ENCODE measurements around the gene NUP133.
"Not testable (repeated sequence)": the region's sequence is repeated elsewhere in the genome, so short reads cannot be mapped to it uniquely, and the experiment has no call there.

The NUP133 gene

DNA sequence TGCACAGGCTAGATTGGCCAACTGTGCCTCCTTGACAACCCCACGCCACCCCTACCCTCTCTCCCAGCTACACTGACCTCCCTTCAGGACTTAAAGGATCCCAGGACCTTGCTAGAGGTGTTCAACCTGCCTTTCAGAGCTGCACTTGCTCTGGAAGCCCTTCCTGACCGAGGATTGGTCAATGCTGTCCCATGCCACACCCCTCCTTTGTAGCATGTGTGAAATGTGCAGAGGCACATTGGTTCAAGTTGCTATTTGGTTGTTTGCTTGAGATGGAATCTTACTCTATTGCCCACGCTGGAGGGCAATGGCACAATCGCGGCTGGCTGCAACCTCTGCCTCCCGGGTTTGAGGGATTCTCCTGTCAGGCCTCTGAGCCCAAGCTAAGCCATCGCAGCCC lies 96.1 kb downstream of the NUP133 start:
- DNase-seq (ENCODE audit: low read depth), result no peak

DNA sequence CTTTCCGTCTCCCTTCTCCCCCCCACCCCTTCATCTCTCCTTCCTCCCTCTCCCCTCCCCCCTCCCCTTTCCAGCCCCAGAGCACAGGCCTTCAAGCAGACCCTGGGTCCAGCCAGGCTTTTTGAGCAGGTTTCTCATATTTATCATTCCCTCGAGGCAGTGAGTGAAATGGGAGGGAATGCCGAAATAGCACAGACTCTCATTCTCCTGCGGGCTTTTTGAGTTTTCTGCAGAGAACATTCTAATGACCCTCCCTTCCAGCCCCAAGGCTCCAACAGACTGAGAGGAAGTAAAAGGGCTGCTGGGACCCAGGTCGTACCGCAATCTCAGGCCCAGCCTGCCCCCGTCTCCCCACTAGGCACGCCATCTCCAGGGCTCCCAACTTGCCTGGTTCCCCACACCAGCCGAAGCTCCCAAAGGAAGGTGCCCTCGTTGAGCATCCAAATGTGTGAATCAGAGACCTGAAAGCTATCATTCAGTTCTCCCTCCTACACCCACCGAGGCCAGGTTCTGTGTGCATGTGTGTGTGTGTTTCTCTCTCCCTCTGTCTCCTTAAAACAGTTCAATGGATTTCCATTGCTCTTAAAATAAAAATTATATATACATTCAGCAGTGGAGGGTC lies 96.6 kb downstream of the NUP133 start:
- no peak for DNase-seq (ENCODE audit: low read depth)

DNA sequence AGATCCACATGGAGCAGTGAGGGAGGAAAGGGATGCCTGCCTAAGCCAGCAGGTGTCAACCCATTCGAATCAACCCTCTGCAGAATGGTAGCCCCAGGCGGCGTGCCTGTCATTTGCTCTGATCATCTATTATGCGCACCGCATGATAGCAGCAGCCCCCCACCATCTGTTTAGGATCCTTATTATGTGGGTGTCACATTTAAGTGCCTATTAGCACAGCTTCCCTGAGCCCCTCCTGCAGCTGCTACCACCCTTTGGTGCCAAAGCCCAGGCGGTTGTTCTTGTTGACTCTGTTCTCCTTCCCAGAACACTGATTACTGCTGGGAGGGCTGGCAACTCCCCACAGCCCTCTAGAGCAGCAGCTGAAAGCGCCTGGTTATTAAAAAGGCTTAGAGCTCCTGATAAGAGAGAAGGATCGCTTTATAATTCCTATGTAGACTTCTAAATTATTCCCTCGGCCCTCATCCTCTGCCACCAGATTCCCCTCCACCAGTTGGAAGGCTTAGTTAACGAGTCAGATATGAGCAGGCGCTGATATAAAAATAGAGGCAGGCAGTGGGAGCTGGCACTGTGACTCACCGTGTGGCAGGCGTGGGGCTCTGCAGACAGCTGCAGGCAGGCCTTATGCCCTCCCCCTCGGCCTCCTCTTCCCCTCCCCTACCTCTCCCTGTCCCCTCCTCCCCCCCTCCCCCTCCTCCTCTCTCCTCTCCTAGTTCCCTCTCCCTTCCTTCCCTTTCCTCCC lies 97.3 kb downstream of the NUP133 start:
- peak; percentile 39 for DNase-seq (ENCODE audit: low read depth)

DNA sequence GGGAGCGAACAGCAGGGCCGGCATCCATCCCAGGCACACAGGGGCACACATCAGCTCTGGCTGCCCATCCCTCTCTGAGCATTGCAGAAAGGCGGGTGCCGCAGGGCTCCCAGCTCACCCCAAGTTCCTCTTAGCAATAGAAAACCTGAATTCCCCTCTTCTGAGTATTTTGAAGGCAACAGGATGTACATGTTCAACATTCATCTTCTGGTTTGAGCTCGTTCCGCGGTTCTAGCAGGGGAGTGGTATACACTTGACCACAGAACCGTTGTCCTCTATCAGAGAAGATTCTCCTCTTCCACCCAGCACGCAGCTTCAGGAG lies 97.8 kb downstream of the NUP133 start:
- DNase-seq (ENCODE audit: low read depth), result no peak

DNA sequence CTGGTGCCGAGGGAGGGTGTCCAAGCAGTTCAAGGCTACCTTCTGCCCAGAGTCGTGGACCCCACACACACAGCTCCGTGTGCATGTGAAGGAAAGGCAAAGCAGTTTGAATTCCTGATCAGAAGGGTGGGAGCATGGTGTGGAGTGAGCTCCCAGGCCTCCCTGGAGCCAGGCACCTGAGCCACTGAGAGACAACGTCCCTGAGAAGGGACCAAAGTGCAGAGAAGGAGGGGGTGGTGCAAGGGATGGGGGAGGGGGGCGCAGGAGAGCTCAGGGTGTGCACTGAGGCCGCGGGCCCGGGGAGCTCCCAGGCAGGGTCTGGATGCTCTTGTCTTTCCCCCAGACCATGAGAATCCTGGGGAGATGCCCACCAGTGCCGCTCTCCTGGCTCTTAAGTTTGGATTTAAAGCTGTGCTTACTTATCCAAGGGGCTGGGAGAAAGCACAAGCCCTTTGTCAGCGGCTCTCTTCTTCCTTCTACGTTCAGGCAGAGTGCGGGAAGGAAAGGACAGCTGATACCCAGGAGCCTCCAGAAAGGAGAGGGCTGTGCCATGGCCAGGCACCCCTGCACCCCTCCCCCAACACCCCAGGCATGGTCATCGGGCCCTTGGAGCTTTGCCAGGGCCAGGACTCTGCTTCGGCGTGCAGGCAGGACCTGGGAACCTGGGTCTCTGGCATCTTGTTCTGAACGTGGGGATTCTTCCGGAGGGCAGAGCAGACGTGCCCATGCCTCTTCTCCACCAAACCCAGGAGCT lies 98.3 kb downstream of the NUP133 start:
- DNase-seq (ENCODE audit: low read depth), result no peak

DNA sequence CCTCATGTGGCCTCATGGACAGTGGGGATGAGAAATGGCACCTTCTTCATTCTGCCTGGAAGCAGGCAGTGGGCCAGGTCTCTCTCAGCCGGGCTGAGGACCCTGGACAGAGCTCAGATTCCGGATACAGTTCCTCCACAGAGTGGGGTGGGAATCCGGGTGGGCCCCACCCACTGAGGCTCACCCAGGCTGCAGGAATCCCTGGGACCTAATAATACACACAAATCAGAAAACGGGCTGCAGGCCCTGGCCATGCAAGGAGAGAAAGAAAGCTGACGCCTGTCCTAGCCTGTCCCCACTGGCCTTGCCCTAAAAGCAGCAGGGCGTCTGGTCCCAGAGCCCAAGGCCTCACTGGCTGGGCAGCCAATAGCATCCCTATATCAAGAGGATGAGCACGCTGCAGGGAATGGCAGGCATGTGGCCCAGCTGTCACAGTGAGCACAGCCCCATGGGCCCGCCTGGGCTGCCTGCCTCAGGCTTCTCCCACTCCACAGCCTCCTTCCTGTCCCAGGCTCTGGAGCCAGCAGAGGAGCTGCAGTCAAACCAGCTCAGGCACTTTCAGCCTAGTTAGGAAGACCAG lies 99.6 kb downstream of the NUP133 start:
- DNase-seq (ENCODE audit: low read depth), result no peak

DNA sequence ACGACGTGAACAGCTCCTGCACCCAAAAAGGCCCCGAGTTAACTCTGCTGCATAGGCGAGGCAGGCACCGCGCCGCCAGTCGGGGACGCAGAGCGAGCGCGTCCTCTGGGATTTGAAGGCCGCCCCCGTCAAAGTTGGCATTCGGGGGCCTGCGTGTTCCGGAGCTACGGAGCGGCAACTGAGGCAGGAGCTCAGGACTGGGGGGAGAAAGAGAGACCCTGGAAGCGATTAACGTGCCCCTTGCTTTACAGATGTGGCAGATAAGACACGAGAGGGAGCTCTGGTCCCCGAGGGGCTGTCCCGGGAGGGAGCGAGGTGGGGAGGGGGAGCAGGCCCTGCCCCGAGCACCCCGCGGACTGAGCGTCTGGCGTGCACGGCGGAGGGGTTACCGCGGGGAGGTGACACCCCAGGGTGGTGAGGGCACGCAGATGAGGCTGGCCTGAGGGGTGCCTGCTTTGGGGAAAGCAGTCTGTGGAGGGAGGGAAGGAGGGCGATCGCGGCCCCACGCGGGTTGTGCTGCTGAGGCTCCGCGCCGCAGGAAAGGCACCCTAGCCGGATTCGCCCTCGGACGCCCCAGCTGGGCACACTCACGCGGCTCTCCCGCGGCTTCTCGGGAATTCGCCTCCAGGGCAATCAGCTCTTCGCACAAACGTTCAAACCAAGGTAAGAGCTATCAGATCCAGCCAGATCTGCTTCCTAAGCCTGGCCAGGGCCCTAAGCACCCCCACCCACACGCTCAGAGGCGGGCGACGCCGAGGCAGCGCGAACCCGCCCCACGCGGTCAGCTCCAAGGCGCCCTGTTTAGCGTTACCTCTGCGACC lies 100.7 kb downstream of the NUP133 start:
- DNase-seq (ENCODE audit: low read depth), result no peak

DNA sequence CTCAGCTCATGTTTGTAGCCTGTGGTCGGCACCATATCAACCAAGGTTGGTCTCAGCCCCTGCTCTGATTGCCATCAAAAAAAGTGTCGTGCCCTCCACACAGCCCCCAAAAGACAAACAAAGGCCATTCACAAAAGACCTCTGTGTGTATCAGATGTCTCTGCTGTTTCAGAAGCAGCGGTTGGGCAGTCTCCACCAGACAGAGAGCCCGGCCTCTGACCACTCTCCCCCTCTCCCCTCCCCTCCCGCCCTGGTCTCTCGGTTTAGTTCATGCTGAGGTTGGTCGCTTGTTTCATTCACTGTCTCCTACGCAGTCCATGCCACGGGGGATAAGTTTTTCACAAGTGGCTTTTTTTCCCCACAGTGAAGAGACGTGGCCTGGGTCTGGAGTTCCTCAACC lies 101.3 kb downstream of the NUP133 start:
- DNase-seq (ENCODE audit: low read depth), result no peak

DNA sequence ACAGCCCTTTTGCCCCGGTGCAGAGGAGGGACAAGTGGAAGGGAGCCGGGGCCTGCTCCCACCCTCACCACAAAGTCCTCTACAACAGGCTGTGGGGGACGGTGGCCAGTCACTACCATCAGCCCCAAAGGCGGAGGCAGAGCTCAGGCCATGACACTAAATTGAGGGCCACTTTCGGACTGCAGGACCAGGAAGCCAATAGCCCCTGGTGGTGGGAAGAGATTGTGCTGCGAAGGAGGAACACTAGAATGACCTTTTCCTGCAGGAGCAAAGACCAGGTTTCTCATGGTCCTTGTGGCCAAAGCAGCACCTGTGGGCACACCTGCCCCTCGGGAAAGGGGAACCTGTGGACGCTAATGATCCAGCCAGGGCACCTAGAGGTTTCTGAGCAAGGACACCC lies 104.6 kb downstream of the NUP133 start:
- no peak for DNase-seq (ENCODE audit: low read depth)

DNA sequence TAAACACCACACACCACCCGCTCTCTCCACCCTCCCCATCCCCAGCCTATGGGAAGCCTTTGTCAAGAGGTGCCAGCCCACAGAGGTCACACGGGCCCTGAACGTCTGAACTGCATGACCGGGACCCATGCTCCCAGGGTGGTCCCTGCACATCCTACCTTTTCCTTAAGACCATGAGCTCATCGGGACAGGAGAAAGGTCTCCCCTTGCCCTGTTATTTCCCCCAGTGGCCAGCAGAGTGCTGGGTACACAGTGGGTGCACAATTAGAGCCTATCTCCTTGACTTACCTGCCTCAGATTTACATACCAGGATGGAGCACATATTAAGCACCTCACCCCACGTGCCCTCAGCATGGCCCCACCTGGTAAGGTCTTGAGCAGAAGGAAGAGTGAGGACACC lies 105.1 kb downstream of the NUP133 start:
- DNase-seq (ENCODE audit: low read depth), result no peak

DNA sequence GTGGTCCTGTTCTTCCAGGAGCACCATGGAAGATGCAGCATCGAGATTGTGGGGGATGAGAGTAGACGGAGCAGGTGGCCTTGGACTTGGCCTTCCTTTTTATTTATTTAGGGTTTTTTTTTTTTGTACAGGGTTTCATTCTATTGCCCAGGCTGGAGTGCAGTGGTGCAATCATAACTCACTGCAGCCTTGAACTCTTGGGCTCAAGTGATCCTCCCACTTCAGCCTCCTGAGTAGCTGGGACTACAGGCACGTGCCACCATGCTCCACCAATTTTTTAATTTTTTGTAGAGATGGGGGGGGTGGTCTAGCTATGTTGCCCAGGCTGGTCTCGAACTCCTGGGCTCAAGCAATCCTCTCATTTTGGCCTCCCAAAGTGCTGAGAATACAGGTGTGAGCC lies 105.8 kb downstream of the NUP133 start:
- DNase-seq (ENCODE audit: low read depth), result not testable (repeated sequence)

DNA sequence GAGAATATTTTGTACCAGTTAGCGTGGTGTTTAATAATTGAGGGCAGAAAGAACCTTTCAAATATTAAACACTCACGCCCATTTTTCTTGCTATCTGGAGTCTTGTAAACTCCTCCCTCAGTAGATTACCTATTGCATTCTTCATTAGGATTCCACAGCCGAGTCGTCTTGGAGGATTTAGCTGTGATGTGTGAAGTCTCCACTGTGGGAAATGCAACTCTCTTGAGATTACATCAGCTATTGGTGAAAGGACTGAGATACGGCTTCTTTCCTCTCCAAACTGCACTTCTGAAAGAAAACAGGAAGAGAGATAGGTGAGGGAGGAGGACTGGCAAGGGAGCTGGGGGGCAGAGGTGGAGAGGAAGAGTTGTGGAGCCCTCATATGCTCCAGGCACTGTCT lies 110.4 kb downstream of the NUP133 start:
- DNase-seq (ENCODE audit: low read depth), result no peak

DNA sequence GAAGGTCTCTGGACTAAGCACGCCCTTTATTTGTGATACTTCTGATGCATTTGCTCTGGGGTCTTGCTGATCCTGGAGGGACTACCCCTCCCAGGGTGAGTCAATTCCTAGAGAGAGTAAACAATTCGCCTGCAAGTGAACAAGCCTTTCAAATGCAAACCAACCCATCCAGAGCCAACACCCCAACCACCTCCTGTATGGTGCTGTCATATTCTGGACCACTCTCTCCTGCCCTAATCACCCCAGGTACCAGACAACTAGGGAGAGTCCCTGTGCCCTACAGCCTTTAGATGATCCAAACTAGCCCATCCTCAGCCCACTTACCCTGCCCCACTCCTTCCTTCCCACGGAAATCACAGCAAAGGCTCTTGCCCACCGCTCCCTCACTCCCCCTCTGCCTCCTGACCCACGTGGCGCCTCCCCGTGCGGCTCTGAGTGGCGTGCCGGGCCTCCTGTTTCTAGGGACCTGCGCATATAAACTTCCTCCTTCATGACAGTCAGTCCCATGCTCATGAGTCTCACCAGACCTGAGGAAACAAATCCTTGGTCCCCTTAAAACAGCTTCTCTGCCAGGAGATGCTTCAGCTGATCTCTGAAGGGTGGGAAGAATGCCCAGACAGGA lies 111.4 kb downstream of the NUP133 start:
- no peak for DNase-seq (ENCODE audit: low read depth)

DNA sequence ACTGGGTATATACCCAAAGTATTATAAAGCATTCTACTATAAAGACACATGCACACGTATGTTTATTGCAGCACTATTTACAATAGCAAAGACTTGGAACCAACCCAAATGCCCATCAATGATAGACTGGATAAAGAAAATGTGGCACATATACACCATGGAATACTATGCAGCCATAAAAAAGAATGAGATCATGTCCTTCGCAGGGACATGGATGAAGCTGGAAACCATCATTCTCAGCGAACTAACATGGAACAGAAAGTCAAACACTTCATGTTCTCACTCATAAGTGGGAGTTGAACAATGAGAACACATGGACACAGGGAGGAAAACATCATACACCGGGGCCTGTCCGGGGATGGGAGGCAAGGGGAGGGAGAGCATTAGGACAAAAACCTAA lies 113.6 kb downstream of the NUP133 start:
- not testable (repeated sequence) for DNase-seq (ENCODE audit: low read depth)

DNA sequence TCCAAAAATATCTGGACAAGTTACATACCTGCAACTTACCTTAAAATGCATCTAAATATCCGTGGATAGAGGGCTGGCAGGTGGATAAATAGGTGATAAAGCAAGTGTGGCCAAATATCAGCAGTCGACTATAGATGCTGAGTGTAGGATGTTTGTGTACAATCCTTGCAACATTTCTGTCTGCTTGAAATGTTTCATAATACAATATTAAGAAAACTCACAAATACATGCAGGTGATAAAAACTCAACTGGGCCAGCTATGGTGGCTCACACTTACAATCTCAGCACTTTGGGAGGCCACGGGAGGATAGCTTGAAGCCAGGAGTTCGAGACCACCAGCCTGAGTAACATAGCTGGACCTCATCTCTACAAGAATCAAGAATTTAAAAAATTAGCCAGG lies 115.2 kb downstream of the NUP133 start:
- DNase-seq (ENCODE audit: low read depth), result no peak
